ENCODE measurements around the gene SLFNL1.
A peak's percentile ranks its signal among the peaks of the same experiment; 100 is the strongest.

The SLFNL1 gene

DNA sequence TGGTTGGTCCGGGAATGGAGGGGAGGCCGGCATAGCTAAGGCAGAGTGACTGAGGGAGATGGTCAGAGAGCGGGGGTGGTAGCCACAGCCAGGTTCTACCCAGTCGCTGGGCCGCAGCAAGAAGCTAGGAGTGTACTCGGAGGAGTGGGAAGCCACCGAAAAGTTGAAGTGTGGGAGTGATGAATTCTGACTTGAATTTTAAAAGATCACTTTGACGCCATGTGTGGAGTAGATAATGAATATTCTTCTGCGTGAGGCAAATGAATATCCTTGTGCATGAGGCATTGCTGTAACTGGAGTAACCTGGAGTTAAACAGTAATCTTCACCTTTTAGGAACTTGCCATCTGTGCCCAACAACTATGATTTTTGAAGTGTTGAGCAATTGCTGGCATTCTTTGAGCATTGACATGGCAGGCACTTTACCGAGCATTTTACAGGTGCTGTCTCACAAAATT, 35.2 kb downstream of the SLFNL1 start:
- DNase-seq (ENCODE audit: low read depth), result no peak

DNA sequence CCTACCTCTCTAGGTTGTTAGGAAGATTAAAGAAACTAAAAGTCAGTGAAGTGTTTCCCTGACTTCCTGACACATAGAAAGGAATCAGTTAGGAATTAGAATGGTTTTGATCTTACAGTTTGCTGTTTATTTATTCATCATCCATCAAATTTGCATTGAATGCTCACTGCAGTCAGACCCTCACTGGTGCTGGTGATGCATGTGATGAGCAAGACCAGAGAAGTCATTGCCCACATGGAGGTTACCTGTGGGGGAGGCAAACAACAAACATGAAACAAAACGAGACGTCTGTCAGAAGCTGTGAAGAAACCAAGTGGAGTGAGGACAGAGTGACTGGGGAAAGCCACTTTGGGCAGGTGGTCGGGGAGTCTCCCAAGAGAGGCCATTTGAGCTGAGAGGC, 35.6 kb downstream of the SLFNL1 start:
- no peak for DNase-seq (ENCODE audit: low read depth)

DNA sequence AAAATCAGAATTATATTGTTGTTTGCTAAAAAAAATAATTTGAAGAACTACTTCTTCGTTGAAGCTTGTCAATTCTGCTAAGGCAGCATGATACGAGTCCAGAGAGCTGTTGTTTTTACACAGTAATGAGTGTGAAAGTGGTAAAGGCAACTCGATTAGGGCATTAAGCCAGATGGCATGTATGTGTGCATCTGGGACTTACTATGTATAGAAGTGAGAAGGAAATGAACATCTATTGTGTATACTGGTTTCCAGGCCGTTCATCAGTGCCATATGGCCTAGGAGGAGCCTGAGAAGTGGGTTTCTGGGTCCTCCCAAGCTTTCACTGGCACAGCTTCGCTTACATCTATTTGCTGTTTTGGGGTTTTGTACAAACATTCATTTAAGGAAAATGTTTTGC, 36.4 kb downstream of the SLFNL1 start:
- DNase-seq (ENCODE audit: low read depth), result no peak

DNA sequence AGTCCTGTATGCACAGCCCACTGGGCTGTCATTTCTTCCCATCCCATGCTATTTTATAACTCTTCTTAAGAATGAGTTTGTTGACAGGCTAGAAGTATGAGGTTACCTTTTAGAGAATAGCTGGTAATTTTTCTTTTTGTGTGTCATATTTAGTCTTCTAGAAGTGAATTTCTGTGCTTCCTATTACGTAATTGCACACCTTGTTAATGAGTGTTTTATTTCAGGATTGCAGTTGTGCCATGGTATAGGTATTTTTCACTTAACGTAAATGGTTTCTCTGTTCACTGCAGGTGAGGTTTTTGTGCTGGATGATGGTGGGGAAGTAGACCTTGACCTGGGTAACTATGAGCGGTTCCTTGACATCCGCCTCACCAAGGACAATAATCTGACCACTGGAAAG, 37.0 kb downstream of the SLFNL1 start:
- DNase-seq (ENCODE audit: low read depth), result no peak

DNA sequence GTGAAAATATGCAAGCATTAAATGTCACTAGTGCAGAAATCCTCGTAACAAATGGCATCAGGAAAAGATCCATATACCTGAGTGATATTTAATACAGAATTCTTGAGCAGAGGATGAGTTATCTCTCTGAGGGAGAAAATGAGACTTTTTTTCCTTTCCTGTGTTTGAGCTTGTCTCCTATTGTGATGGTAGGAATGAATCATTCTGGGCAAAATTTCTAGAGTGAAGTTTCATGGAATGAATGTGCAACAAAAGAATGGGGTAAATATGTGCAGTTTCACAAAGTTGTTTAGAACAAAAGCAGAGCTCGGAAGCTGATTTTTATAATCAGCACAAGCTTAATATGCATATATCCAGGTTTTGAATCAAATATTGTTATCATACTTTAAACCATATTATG, 37.5 kb downstream of the SLFNL1 start:
- DNase-seq (ENCODE audit: low read depth), result no peak

DNA sequence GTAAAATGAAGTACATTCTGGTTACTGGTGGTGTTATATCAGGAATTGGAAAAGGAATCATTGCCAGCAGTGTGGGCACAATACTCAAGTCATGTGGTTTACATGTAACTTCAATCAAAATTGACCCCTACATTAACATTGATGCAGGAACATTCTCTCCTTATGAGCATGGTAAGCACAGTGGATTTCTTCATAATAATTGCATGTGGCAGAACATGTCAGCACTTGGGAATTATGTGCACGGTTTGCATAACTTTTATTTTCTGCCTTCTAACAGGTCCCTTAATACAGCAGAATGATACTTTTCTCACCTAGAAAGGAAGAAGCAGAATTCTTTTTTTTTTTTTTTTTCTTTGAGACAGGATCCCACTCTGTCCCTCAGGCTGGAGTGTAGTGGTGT, 38.2 kb downstream of the SLFNL1 start:
- DNase-seq (ENCODE audit: low read depth), result no peak

DNA sequence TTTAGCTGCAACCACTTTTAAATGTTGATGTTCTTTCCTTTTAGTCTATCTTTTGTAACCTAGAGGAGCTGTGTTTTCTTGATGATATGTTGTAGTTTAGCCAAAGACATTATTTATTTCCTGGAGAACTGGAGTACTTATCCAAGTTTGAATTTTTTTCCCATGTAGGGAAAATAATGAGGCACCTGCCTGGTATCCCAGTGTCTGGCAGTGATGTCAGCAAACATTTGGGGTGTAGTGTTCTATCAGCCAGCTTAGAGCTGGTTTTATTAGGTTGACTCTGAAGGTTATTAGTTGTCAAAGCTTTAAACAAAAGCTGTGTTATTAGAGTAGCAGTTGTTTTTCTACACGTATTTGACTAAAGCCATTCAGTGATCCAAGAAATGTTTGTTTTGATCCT, 38.8 kb downstream of the SLFNL1 start:
- DNase-seq (ENCODE audit: low read depth), result no peak

DNA sequence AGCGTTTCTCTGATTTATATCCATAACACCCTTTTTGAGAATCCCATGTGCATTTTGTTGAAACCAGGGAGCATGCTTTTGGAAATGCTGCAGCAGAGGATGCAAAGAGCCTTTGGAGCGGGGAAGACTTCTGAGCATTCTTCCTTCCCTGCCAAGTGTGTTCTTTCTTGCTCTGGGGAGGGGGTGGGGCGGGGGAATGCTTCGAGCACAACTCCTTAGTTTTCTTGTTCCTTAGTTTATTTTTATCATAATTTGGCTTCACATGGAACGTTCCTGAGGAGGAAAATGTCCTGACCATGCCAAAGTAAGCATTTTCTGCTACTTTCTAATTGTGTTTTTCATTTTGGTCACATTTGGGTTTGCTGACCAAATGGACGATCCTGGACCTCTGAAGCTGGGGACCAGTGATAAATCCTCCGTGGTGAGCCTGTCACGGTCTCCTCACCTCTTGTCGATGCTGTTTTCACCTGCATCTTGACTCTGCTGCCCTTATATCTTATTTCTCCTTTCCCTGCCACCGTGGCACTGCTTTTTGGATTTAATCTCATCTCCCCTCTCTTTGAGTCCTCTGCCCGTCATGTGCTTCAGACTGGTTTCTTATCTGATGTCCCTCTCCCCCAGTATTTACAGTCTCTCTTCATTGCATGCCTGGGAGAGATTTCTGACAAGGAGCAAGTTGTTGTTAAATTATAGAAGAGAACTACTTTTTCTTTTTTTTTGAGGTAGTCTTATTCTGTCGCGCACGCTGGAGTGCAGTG, 39.7 kb downstream of the SLFNL1 start:
- no peak for DNase-seq (ENCODE audit: low read depth)

DNA sequence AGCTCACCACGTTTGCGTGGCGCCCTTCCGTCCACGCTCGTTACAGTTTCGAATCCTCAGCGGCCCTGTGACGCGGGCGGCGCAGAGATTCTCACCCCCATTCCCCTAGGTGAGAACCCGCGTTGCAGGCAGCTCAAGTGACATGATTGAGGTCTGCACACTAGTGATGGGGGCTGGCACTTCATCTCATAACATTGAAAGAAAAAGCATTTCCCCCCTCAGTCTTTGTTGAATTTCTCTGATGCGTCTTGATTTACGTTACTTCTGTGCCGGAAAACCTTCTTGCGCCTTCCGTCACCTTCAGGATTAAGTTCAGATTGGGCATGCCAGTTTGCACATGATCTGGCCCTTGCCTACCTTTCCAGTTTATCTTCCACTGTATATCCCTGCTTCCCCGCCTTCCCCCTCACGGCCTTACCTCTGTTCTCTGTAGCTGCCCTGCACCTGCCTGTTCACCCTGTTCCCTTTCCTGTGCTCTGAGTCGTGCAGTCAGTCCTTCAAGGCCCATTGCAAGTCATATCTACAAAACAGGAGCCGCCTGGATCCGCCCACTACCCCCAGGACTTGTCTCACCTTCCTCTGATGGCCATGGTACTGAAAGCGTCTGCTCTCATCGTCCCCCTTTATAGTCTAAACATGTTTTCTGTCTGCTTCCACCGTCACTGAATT, 40.9 kb downstream of the SLFNL1 start:
- DNase-seq (ENCODE audit: low read depth), result peak; percentile 40

DNA sequence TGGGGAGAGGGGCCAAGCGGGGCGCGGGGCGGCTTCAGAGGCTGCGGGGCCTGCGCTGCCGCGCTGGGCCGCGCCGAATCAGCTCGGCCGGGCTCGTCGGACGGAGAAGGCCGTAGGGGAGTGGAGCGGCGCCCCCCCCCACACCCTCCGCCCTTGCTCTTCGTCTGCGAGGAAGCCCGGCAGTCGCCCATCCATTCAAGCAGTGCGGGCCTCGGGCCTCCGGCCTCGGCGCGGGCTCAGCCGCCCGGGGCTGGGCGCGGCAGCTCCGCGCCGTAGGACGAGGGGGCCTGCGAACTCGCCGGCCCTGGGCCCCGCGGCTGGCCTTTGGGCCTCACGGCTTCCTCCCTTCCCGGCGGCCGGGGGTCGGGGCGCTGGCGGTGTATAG, 41.5 kb downstream of the SLFNL1 start:
- no peak for DNase-seq (ENCODE audit: low read depth)

DNA sequence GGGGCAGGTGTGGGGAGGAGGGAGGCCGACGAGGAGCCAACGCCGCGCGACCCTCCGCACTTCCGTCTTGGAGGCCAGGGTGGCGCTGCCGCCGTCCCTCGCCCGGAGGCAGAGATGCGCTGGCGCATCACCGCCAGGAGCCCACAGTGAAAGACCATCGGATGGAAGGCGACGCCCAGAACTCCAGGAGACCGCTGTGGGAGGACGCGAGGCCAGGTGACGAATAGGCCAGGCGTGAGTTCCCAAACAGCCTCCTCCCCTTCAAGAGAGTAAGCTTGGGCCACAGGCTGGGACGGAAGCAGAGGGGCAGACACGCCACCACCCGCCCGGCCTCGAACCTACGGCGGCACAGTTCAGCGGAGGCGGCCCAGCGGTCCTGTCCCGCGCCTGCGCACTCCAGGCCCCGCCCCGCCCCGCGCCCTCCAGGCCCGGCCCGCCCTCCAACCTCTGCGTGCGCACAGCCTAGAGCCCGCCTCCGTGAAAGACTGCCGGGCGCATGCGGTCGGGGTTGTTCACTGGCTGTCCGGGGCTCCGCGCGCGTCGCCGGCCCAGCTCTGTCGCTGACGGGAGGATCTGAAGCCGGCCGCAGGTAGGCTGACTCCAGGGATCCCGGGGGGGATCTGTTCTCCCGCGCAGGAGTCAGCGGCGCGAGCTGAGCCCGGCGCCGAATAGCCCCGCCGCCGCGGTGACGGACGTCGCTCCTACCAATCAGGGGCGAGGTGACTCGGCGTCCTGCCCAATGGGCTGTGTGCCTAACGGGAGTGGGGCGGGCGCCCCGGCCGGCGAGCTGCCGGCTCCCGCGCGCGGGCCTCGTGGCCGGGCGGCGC, 42.1 kb downstream of the SLFNL1 start, which contains the start of gene CTPS1:
CTPS1 (plus strand) TSS at position 456 of the 827 bp plus-strand sequence. CDS start 3,595 bp downstream, outside the sequence.
- peak; percentile 93 for DNase-seq (ENCODE audit: low read depth)

DNA sequence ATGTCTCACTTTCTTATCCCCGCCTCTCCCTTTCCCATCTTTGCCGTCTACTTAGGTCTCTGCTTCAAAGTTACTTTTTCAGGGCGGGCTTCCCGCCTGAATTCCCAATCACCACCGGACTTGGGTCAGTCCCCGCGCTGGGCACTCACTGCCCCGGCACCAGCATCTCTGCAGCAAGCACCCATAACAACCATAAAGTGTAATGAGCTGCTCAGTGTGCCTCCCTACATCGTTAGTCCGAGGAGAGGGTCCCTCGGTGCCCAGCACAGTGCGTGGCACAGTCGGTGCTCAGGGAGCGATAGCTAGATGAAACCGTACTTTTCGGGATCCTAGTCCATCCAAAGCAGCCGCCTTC, 42.7 kb downstream of the SLFNL1 start:
- DNase-seq (ENCODE audit: low read depth), result no peak

DNA sequence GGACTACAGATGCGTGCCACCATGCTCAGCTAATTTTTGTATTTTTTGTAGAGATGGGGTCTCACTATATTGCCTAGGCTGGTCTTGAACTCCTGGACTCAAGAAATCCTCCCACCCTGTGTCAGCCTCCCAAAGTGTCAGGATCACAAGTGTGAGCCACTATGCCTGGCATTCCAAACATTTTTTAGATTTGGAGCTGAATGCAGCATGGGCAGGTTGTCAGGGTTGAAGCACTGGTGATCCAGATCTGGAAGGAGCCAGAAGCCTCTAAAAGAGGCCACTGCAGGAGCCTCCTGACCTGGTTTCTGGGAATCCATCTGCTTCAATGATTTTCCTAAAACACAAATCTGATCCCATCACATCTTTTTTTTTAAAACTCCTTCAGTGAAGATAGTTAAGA, 43.8 kb downstream of the SLFNL1 start:
- DNase-seq (ENCODE audit: low read depth), result no peak

DNA sequence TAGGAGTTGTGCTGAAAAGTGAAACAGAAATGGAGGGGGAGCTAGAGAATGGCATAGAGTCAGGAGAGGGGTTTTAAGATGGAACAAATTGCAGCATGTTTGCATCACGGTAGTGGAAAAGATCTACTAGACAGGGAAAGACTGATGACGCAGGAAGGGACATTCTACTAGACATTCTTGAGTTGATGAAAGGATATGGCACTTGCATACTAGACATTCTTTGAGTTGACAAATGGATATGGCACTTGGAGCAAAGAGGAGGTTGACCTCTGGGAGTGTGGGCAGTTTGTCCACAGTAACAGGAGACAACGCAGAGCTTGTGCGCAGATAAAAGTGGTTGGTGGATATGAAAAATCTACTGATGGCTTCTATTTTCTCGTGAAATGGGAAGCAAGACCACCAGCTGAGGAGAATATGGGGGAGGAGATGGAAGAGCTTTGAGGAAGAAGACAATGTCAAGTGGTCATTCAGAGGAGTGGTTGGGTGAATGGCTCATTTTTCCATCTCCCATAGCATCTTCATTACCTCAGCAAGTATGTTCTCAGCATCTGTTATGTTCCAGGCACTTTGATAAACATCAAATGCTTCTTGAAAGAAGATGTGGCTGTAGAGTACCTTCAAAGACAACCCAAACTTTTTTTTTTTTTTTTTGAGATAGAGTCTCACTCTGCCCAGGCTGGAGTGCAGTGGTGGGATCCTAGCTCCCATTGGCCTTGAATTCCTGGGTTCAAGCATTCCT, 44.4 kb downstream of the SLFNL1 start:
- no peak for DNase-seq (ENCODE audit: low read depth)

DNA sequence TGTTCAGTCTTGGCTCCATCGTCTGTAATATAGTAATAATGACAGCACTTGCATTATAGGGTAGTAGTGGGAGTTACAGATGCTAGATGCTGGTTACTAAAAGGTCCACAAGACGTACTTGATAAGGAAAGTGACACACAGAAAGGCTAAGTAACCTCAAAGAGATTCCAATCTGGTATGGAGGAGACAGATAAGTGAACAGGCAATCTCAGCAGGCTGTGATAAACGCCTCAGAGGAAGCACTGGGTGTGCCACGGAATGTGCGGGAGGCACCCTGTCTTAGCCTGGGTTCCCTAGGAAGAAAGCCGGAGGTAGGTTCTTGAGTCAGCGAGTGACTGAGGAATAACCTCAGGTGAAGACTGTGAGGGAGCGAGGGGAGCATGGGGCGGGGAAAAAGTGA, 46.6 kb downstream of the SLFNL1 start:
- no peak for DNase-seq (ENCODE audit: low read depth)

DNA sequence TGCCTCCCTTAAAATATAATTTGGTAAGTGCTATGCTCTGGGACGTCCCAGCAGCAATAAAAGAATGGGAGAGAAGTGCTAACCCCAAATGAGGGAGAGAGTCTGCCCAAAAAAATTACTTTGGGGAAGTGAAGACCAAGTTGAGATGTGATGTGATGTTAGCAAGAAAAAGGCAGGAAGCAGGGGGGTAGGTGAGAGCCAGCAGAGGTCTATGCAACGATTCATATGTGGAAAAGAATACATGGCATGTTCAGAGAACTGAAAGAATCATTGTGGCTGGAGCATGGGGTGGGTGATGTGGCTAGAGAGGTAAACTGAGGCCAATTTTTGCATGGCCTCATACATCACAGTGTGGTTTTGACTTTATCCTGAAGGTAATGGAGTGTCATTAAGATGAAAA, 47.6 kb downstream of the SLFNL1 start:
- no peak for DNase-seq (ENCODE audit: low read depth)

DNA sequence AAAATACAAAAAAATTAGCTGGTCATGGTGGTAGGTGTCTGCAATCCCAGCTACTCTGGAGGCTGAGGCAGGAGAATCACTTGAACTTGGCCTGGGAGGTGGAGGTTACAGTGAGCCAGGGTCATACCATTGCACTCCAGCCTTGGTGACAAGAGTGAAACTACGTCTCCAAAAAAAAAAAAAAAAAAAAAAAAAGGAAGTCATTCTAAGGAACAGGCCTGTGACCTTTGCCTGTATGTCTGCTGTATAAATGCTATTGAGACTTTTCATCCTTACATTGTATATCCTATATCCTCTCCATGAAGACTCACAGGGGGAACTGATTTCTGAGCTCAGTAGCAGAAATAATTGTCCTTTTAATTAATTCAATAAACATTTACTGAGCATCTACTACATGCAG, 49.6 kb downstream of the SLFNL1 start:
- DNase-seq (ENCODE audit: low read depth), result no peak

DNA sequence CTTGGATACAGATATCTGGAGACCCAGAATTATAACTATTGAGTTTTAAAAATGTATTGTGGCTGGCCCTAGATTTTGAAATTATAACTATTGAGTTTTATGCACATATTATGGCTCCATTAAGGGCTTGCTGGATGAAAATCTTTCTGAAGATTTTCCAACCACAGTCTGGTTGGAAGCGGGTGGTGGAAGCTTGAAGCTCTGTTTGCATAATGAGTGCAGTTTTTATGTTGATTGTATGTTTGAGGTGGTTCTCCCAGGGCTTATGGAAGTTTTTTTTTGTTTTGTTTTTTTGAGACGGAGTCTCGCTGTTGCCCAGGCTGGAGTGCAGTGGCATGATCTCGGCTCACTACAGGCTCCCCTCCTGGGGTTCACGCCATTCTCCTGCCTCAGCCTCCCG, 52.1 kb downstream of the SLFNL1 start:
- no peak for DNase-seq (ENCODE audit: low read depth)

DNA sequence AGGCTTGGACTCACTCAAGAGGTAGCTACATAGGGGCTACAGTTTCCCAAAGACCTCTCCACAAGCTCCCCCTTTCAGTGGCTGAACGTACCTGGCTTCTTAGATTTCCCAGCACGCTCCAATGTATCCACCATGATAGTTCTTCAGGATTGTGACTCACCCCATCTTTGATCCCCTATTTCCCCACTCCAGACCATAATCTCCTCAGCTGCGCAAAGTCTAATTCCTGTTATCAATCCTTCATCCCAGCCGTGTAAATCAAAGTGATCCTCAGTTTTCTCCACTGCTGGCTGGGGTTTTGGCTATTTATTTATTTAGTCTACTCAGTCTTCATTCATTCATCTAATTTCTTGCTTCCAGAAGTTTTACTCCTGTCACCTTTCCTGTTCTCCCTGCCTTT, 55.1 kb downstream of the SLFNL1 start:
- DNase-seq (ENCODE audit: low read depth), result no peak
